ENCODE data around the gene RPL39L. TPM values are rescaled to one million over a fixed set of nuclear protein-coding genes. Genes with fewer than 3 reads are reported as not detected.
A peak's percentile ranks its signal among the peaks of the same experiment; 100 is the strongest.

The RPL39L gene
- total RNA-seq, 1 donor from 2014 or later, result 2.9 TPM

- Histone ChIP-seq H3K9me3 (replicated peaks) (no peaks in the 10 kb centered on the region), H3K27ac (replicated peaks) (no peak overlapping the region), H3K4me3 (no peak overlapping the region), H3K4me1 (no peaks in the 10 kb centered on the region), H3K36me3 (no peaks in the 10 kb centered on the region), H3K27me3 (ENCODE audit: low read depth) (no peaks in the 10 kb centered on the region)
- no peak for DNase-seq
- peak; percentile 75 for TF ChIP-seq CTCF (IDR thresholded peaks at IDR 0.05; ENCODE audit: borderline replicate concordance)
- intact Hi-C loops (cut with micrococcal nuclease), result loop anchor here (5.0 kb wide), 1 partner anchor 54 kb away; no protein-coding TSS in a partner anchor
These were observed 26.1 kb downstream of the RPL39L start for GRCh38 chr3:187112934-187113793.

GRCh38 chr3:187110156-187110555, 29.1 kb downstream of the RPL39L start:
- no peaks in the 10 kb centered on the region for H3K36me3 ChIP-seq
- no peak overlapping the region for H3K27ac ChIP-seq (replicated peaks)
- no peaks in the 10 kb centered on the region for H3K27me3 ChIP-seq (ENCODE audit: low read depth)
- no peaks in the 10 kb centered on the region for H3K9me3 ChIP-seq (replicated peaks)
- no peak for TF ChIP-seq CTCF (IDR thresholded peaks at IDR 0.05; ENCODE audit: borderline replicate concordance)
- H3K4me3 ChIP-seq, result no peak overlapping the region
- DNase-seq, result no peak
- H3K4me1 ChIP-seq, result peaks cover 12% of the 10 kb centered on the region
- intact Hi-C loops (cut with micrococcal nuclease), result loop anchor here (5.0 kb wide), 1 partner anchor 57 kb away; no protein-coding TSS in a partner anchor

- H3K36me3 ChIP-seq, result no peaks in the 10 kb centered on the region
- no peaks in the 10 kb centered on the region for H3K9me3 ChIP-seq (replicated peaks)
- H3K27ac ChIP-seq (replicated peaks), result no peak overlapping the region
- intact Hi-C loops (cut with micrococcal nuclease), result no loop called here
- TF ChIP-seq CTCF (IDR thresholded peaks at IDR 0.05; ENCODE audit: borderline replicate concordance), result no peak
- H3K4me3 ChIP-seq, result no peak overlapping the region
- no peak for DNase-seq
- H3K4me1 ChIP-seq, result peaks cover 28% of the 10 kb centered on the region
- no peaks in the 10 kb centered on the region for H3K27me3 ChIP-seq (ENCODE audit: low read depth)
These were observed 31.3 kb downstream of the RPL39L start for GRCh38 chr3:187107989-187108388.

GRCh38 chr3:187105700-187106099, 33.6 kb downstream of the RPL39L start:
- DNase-seq, result no peak
- H3K4me3 ChIP-seq, result no peak overlapping the region
- no peaks in the 10 kb centered on the region for H3K27me3 ChIP-seq (ENCODE audit: low read depth)
- intact Hi-C loops (cut with micrococcal nuclease), result no loop called here
- no peaks in the 10 kb centered on the region for H3K36me3 ChIP-seq
- H3K27ac ChIP-seq (replicated peaks), result peak overlapping the region; percentile 73
- no peak for TF ChIP-seq CTCF (IDR thresholded peaks at IDR 0.05; ENCODE audit: borderline replicate concordance)
- H3K4me1 ChIP-seq, result peaks cover 50% of the 10 kb centered on the region
- H3K9me3 ChIP-seq (replicated peaks), result no peaks in the 10 kb centered on the region

- Histone ChIP-seq H3K9me3 (replicated peaks) (no peaks in the 10 kb centered on the region), H3K27ac (replicated peaks) (peak overlapping the region; percentile 73), H3K4me3 (peak overlapping the region; percentile 39), H3K27me3 (ENCODE audit: low read depth) (no peaks in the 10 kb centered on the region), H3K4me1 (peaks cover 50% of the 10 kb centered on the region), H3K36me3 (no peaks in the 10 kb centered on the region)
- TF ChIP-seq CTCF (IDR thresholded peaks at IDR 0.05; ENCODE audit: borderline replicate concordance), result no peak
- no peak for DNase-seq
- intact Hi-C loops (cut with micrococcal nuclease), result no loop called here
These were observed 34.4 kb downstream of the RPL39L start for GRCh38 chr3:187104933-187105332.

Data from left ventricle myocardium inferior (tissue), 1 donor.